ENCODE measurements around the gene PLCB4.

GRCh38 chr20:9148291-9148690, 79.4 kb downstream of the PLCB4 start:
- TF ChIP-seq, protein P1, sequence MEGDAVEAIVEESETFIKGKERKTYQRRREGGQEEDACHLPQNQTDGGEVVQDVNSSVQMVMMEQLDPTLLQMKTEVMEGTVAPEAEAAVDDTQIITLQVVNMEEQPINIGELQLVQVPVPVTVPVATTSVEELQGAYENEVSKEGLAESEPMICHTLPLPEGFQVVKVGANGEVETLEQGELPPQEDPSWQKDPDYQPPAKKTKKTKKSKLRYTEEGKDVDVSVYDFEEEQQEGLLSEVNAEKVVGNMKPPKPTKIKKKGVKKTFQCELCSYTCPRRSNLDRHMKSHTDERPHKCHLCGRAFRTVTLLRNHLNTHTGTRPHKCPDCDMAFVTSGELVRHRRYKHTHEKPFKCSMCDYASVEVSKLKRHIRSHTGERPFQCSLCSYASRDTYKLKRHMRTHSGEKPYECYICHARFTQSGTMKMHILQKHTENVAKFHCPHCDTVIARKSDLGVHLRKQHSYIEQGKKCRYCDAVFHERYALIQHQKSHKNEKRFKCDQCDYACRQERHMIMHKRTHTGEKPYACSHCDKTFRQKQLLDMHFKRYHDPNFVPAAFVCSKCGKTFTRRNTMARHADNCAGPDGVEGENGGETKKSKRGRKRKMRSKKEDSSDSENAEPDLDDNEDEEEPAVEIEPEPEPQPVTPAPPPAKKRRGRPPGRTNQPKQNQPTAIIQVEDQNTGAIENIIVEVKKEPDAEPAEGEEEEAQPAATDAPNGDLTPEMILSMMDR (IDR thresholded peaks at IDR 0.05): no peak
- TF ChIP-seq POLR2AphosphoS5 (IDR thresholded peaks at IDR 0.05; ENCODE audit: insufficient read depth in 1 of 2, low read depth in 1 of 2): no peak

All from vagina (tissue), 2 donors.